Fibroblast of villous mesenchyme (primary cell): ENCODE results near the gene TMEFF1. TPM values are rescaled to one million over a fixed set of nuclear protein-coding genes. Genes with fewer than 3 reads are reported as not detected.

ENCODE experiments used
- DNase-seq: peaks from one replicate; pipeline ENCODE4 v3.0.0-alpha.2; 2010; ENCODE audit warnings: low read depth
- H3K4me3 ChIP-seq: 2 replicates; pipeline ENCODE4 v1.5.1; 2011; ENCODE audit warnings: low read depth, mild to moderate bottlenecking, low read length
- total RNA-seq: library from RNA; depleted of rRNA; stranded (reverse); fragments of >200 nt; gene quantifications from 2 replicates; pipeline ENCODE4 v1.2.3, GENCODE V29; 2012
- TF ChIP-seq, protein P1 (sequence below): IDR thresholded peaks from 2 replicates; pipeline ENCODE4 v1.5.1; 2012; ENCODE audit warnings: low read depth, mild to moderate bottlenecking, low read length; ENCODE audit not compliant: insufficient read depth

TMEFF1 gene
- total RNA-seq, 1 donor, result 0.43 TPM

DNA sequence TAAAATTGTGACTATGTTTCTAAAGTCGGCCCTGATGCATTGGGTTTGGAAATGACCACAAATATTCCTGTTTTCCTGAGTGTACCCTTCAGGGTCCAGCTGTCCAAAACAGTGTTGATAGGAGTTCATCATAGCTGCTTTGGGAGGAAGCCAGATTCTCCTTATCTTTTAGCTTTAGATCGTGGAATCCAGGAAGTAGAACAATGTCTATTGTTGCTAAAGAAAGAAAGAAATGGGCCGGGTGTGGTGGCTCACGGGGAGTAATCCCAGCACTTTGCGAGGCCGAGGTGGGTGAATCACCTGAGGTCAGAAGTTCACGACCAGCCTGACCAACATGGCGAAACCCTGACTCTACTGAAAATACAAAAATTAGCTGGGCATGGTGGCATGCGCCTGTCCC, 114.4 kb downstream of the TMEFF1 start:
- no peak overlapping the region for H3K4me3 ChIP-seq
- no peak for DNase-seq
- TF ChIP-seq, protein P1, sequence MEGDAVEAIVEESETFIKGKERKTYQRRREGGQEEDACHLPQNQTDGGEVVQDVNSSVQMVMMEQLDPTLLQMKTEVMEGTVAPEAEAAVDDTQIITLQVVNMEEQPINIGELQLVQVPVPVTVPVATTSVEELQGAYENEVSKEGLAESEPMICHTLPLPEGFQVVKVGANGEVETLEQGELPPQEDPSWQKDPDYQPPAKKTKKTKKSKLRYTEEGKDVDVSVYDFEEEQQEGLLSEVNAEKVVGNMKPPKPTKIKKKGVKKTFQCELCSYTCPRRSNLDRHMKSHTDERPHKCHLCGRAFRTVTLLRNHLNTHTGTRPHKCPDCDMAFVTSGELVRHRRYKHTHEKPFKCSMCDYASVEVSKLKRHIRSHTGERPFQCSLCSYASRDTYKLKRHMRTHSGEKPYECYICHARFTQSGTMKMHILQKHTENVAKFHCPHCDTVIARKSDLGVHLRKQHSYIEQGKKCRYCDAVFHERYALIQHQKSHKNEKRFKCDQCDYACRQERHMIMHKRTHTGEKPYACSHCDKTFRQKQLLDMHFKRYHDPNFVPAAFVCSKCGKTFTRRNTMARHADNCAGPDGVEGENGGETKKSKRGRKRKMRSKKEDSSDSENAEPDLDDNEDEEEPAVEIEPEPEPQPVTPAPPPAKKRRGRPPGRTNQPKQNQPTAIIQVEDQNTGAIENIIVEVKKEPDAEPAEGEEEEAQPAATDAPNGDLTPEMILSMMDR, result no peak

DNA sequence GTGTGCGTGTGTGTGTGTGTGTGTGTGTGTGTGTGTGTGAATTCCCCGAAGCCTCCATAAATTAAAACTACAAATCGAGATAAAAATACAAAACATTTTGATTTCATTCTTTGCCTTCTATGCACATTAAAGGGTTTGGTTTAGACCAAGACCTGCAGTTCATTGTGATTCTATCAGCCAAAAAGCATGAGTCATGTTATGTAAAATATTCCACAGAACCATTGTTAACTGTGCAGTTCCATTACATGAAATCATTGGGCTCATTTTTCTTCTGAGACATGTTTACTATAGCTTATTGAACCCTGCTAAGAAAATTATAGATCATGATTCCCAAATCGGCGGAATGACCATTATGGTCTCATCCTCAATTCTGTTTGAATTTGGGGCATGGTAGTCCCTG, 116.6 kb downstream of the TMEFF1 start:
- no peak for DNase-seq
- TF ChIP-seq, protein P1, result no peak
- H3K4me3 ChIP-seq, result no peak overlapping the region

DNA sequence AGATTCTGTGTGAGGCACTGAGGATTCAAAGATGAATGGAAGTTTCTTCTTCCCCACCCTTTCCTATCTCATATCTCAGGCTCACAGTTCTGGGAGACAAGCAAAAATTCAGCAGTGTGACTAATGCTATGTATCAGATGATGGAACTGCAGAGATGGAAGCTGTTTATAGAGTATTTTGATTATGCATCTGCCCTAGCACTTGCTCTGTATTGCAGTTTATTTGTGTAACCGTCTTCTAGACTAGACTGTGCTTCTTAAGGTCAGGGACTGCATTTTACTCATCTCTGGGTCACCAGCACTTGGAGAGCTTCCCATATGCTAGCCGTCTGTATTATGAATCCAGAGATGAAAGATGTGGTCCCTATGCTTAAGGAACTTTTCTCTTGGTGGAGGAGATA, 117.5 kb downstream of the TMEFF1 start:
- DNase-seq, result peak; percentile 58
- TF ChIP-seq, protein P1, result no peak
- no peak overlapping the region for H3K4me3 ChIP-seq

DNA sequence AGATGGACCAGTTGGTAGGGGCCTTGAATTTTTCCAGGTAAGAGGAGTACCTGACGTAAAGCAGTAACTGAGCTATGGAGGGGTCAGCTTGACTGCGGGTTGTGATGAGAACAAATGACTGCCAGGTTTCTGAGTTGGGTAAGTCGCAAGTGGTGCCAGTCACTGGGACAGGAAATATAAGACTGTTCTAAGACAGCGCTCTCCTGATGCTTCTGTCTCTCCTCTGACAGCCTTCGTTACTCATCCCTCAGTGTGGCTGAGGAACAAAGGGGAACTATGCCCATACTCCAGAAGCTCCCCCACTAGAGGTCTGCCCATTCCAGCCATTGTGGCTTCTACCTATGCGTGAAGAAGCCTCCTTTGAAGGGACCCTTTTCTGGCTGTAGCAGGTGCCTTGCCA, 118.2 kb downstream of the TMEFF1 start:
- TF ChIP-seq, protein P1, result no peak
- no peak for DNase-seq
- H3K4me3 ChIP-seq, result no peak overlapping the region

DNA sequence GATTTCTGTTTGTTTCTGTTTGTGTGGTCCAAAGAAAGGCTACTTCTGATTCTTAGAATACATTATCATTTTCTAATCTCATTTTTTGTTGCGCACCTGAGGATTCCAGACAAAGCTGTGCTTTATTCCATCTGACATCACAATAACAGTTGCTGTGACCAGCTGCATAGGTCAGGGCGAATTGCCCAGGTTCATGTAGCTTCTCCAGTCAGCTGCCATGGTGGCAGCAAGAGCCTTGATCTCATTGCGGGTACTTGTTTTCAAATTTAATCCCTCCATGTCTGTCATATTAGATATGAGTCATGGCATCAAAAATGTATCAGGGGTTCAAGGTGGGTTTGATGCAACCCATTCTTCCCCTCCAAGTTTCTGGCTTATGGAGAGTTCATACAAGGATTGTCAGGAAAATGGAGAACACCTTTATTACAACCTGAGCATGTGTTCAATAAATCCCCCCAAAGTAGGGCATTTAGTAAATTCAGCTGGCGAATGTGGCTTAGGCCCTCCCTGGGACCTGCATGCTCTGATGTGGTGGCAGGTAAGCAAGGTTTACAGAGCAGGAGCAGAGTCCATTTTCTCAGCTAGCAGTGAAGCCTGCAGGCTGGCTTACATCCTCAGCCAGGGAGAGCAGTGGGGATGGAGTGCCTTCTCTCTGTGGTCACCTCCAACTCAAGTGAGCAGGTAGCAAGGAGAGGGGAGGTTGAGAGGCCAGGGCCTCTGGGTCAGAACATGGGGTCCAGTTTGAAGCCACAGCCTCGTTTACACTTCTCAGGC, 118.9 kb downstream of the TMEFF1 start:
- no peak for DNase-seq
- TF ChIP-seq, protein P1, result no peak
- no peak overlapping the region for H3K4me3 ChIP-seq

DNA sequence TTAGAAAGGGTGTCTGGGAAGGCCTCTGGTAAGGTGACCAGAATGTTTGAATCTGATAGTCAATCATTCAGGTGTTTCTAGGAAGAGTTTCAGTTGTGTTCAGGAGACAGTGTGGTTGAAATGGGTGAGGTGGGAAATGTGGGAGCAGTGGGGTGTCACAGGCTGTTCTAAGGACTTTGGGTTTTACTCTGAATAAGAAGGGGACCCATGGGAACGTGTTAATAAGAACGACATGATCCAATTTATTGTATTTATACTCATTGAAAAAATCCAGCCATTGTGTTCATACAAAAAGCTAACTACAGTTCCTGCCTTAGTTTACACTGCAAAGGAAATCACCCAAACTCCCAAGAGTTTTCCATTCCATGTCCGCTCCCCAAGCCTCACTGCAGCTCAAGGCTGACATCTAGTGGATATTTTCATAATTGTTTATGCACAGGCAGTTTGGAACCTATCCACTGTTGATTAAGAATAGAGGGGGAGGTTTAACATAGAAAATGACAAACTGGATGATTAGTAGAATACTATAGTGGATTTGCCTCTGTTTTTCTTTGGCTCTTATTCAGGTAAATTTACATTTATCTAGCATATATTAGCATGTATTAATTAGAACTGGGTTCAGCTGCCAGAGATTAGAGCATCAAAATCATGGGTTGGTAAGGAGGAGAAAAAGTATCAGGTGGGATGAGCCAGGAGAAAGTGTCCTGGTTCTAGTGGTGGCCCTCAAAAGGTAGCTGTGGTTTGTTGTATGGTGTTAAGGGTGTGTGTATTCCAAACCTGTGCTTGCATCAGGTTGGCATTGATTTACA, 122.6 kb downstream of the TMEFF1 start:
- TF ChIP-seq, protein P1, result peak; percentile 82
- DNase-seq, result peak; percentile 69

More for the DNA sequence above, 122.6 kb downstream of the TMEFF1 start:
- no peak overlapping the region for H3K4me3 ChIP-seq
